ENCODE results near the gene SLC66A2. TPM values are rescaled to one million over a fixed set of nuclear protein-coding genes. Genes with fewer than 3 reads are reported as not detected.

Gene SLC66A2
- total RNA-seq, 4 donors from 2014 or later = 30.4 to 49.6 (median 35.1) TPM

- H3K4me3 ChIP-seq = peak overlapping the region; percentile 54 to 83 (median 68)
- WGBS, 2 donors = 68 to 88% methylated on average over 7 to 14 of the region's 30 CpGs
- intact Hi-C loops (cut with DNase I) = no loop called here
Measured at GRCh38 chr18:79963658-79964329, 12.3 kb upstream of the SLC66A2 start.

GRCh38 chr18:79962835-79963657 is 11.6 kb upstream of the SLC66A2 start:
- TF ChIP-seq CTCF (IDR thresholded peaks at IDR 0.05) (peak in 1 of 6 experiments; percentile 11), POLR2A (IDR thresholded peaks at IDR 0.05) (no peak)
- H3K9me3 ChIP-seq = no peaks in the 10 kb centered on the region
- DNase-seq = no peak
- peak overlapping the region; percentile 4 to 88 (median 82) for H3K27ac ChIP-seq
- no peak overlapping the region for H3K4me3 ChIP-seq
- peaks cover 0 to 9% (median 0%) of the 10 kb centered on the region in 3 donors for H3K36me3 ChIP-seq
- H3K27me3 ChIP-seq = no peaks in the 10 kb centered on the region
- peaks cover 16 to 69% (median 34%) of the 10 kb centered on the region in 3 donors for H3K4me1 ChIP-seq
- intact Hi-C loops (cut with DNase I) = no loop called here
- WGBS, 2 donors = 71 to 86% methylated on average over 27 to 28 of the region's 30 CpGs

More at GRCh38 chr18:79963658-79964329, 12.3 kb upstream of the SLC66A2 start:
- Histone ChIP-seq H3K9me3 (no peaks in the 10 kb centered on the region), H3K27ac (peak overlapping the region; percentile 85 to 92 (median 90)), H3K27me3 (no peaks in the 10 kb centered on the region), H3K4me1 (peaks cover 16 to 76% (median 34%) of the 10 kb centered on the region in 3 donors), H3K36me3 (peaks cover 0 to 17% (median 0%) of the 10 kb centered on the region in 3 donors)
- TF ChIP-seq POLR2A (IDR thresholded peaks at IDR 0.05) = no peak
- TF ChIP-seq CTCF (IDR thresholded peaks at IDR 0.05) = no peak
- DNase-seq = no peak

DNA sequence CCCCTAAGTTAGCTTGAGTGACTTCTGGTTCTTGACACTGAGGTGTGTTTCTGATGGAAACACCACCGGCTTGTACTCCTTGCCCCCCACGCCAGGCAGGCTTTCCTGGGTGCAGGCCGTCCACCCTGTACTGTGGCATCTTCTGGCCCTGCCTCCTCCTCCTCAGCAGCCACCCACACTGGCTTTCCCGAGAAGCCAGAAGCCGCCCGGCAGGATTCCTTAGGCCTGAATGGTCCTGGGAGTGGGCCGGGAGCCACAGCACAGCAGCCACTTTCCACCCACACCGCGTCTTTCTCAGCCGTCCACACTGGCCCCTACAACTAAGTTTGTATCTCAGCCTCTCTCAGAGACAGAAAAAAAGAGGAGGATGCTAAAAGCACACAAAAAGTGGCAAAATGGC is 10.9 kb upstream of the SLC66A2 start:
- intact Hi-C loops (cut with DNase I) = no loop called here
- Histone ChIP-seq H3K27me3 (no peaks in the 10 kb centered on the region), H3K36me3 (peaks cover 0 to 2% (median 0%) of the 10 kb centered on the region in 3 donors), H3K4me3 (no peak overlapping the region), H3K9me3 (no peaks in the 10 kb centered on the region), H3K27ac (peak overlapping the region; percentile 60 to 84 (median 74)), H3K4me1 (peaks cover 16 to 69% (median 34%) of the 10 kb centered on the region in 3 donors)
- no peak for DNase-seq
- no peak for TF ChIP-seq CTCF (IDR thresholded peaks at IDR 0.05)
- no peak for TF ChIP-seq POLR2A (IDR thresholded peaks at IDR 0.05)
- WGBS, 2 donors = 26 to 69% methylated on average over 2 to 10 of the region's 10 CpGs

DNA sequence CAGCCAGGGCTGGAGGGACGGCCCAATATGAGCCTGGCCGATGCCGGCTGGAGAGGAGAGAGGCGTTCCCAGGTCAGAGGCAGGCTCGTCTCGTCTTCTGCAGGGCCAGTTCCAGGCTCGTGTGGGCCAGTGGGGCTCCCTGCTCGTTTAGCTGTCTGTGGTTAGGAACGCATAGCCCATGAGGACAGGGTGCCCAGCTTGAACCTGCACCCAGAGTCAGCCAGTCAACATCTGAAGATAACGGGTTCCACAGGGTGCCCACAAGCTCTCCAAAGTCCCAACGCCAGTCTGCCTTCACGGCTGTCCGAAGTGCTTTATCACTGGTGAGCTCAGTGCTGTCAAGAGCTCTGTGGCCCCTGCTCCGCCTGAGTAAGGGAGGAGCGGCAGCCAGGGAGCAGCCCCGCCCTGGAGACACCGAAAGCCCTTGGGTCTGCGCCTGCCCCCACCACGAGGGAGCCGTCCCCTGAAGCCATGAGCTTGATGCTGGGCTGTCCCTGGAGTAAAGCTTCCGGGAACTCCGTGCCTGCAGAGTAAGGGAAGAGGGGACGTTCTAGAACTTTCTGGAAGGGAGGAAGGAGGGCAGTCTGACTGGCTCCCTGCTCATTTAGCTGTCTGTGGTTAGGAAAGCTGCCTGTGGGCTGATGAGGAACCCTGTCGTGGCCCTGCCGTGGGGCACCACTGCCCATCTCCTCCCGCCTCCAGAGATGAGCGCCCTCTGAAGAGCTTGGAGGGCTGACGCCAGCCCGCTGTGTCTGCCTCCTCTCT is 10.3 kb upstream of the SLC66A2 start:
- intact Hi-C loops (cut with DNase I) = no loop called here
- Histone ChIP-seq H3K4me3 (no peak overlapping the region), H3K9me3 (no peaks in the 10 kb centered on the region), H3K36me3 (no peaks in the 10 kb centered on the region), H3K4me1 (peaks cover 16 to 71% (median 34%) of the 10 kb centered on the region in 3 donors), H3K27me3 (no peaks in the 10 kb centered on the region), H3K27ac (peak overlapping the region; percentile 60 to 84 (median 74))
- WGBS, 2 donors = 57 to 64% methylated on average over 13 to 17 of the region's 29 CpGs
- DNase-seq = no peak
- no peak for TF ChIP-seq POLR2A (IDR thresholded peaks at IDR 0.05)
- TF ChIP-seq CTCF (IDR thresholded peaks at IDR 0.05) = no peak
